Measurements from ENCODE around the gene UROS. TPM values are rescaled to one million over a fixed set of nuclear protein-coding genes. Genes with fewer than 3 reads are reported as not detected.
A peak's percentile ranks its signal among the peaks of the same experiment; 100 is the strongest.

Gene UROS
- total RNA-seq, 6 experiments from 2014 or later: 84.9 to 102 (median 91.4) TPM

GRCh38 chr10:125817337-125817946, 5.6 kb downstream of the UROS start:
- H3K4me3 Mint-ChIP-seq: no peak overlapping the region
- no peak for DNase-seq
- no peaks in the 10 kb centered on the region for H3K27me3 Mint-ChIP-seq (ENCODE audit: insufficient read depth)
- peaks cover 18% of the 10 kb centered on the region for H3K36me3 Mint-ChIP-seq (ENCODE audit: low read depth)
- no peak overlapping the region for H3K27ac Mint-ChIP-seq
- peaks cover 12% of the 10 kb centered on the region for H3K4me1 Mint-ChIP-seq (ENCODE audit: low read depth)
- H3K9me3 Mint-ChIP-seq: no peaks in the 10 kb centered on the region
- no peak for TF ChIP-seq CTCF (IDR thresholded peaks at IDR 0.05)

GRCh38 chr10:125816548-125816947, 6.5 kb downstream of the UROS start:
- no peak for TF ChIP-seq CTCF (IDR thresholded peaks at IDR 0.05)
- Mint-ChIP-seq H3K36me3 (ENCODE audit: low read depth) (peaks cover 13% of the 10 kb centered on the region), H3K4me1 (ENCODE audit: low read depth) (peaks cover 6% of the 10 kb centered on the region), H3K4me3 (no peak overlapping the region), H3K27me3 (ENCODE audit: insufficient read depth) (no peaks in the 10 kb centered on the region), H3K27ac (no peak overlapping the region), H3K9me3 (no peaks in the 10 kb centered on the region)
- no peak for DNase-seq

GRCh38 chr10:125815764-125816163, 7.3 kb downstream of the UROS start:
- no peaks in the 10 kb centered on the region for H3K9me3 Mint-ChIP-seq
- no peak for DNase-seq
- no peaks in the 10 kb centered on the region; the same call in 1 of the 2 replicates for H3K4me1 Mint-ChIP-seq (ENCODE audit: low read depth)
- H3K4me3 Mint-ChIP-seq: no peak overlapping the region
- H3K36me3 Mint-ChIP-seq (ENCODE audit: low read depth): peaks cover 17% of the 10 kb centered on the region
- no peak overlapping the region for H3K27ac Mint-ChIP-seq
- TF ChIP-seq CTCF (IDR thresholded peaks at IDR 0.05): no peak
- no peaks in the 10 kb centered on the region for H3K27me3 Mint-ChIP-seq (ENCODE audit: insufficient read depth)

DNA sequence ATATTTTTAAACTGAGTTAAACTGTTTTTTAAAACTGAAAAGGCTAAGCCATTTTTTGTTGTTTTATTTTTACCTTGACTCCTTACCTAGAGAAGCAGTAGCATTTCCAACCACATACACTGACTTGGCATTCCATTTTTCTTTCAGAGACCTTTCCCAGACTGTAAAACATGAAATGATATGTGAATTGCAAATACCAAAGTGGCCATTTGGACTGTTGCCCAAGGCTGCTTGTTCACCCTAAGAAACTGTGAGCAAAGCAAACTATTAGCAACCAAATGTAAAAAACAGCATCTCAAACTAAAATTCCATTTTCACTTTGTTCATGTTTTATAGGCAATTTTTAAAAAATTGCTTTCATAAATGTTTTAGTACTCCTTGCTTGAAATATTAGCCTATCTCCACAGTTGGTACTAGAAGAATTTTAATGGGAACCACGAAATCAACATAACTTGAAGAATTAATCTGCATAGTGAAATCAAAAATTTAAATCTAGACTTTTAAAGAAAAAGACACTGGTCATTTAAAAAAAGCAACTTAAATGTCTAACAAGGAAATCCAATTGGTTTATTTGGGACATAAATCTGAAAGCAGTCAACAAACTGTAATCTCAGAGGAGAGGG, 10.8 kb downstream of the UROS start:
- DNase-seq: peak; percentile 52
- TF ChIP-seq CTCF (IDR thresholded peaks at IDR 0.05): no peak
- H3K27ac Mint-ChIP-seq: peak overlapping the region; percentile 44
- H3K9me3 Mint-ChIP-seq: no peaks in the 10 kb centered on the region
- H3K4me3 Mint-ChIP-seq: no peak overlapping the region
- H3K4me1 Mint-ChIP-seq (ENCODE audit: low read depth): no peaks in the 10 kb centered on the region; the same call in 1 of the 2 replicates
- no peaks in the 10 kb centered on the region for H3K27me3 Mint-ChIP-seq (ENCODE audit: insufficient read depth)
- peaks cover 26% of the 10 kb centered on the region for H3K36me3 Mint-ChIP-seq (ENCODE audit: low read depth)

GRCh38 chr10:125811251-125811650, 11.8 kb downstream of the UROS start:
- no peaks in the 10 kb centered on the region for H3K9me3 Mint-ChIP-seq
- no peak for TF ChIP-seq CTCF (IDR thresholded peaks at IDR 0.05)
- H3K4me1 Mint-ChIP-seq (ENCODE audit: low read depth): no peaks in the 10 kb centered on the region; the same call in 1 of the 2 replicates
- peak; percentile 13 for DNase-seq
- no peak overlapping the region for H3K4me3 Mint-ChIP-seq
- H3K27ac Mint-ChIP-seq: no peak overlapping the region
- peaks cover 31% of the 10 kb centered on the region for H3K36me3 Mint-ChIP-seq (ENCODE audit: low read depth)
- H3K27me3 Mint-ChIP-seq (ENCODE audit: insufficient read depth): no peaks in the 10 kb centered on the region
